Nephron (organoid): Measurements from ENCODE around the gene MAPK13.

Source experiments
- H3K27ac Mint-ChIP-seq, 3 experiments: 2 replicates each; pipeline ENCODE4 v1.8.0; 2020; ENCODE audit warnings: mixed read lengths in 3 of 3, mild to moderate bottlenecking in 2 of 3, moderate library complexity in 1 of 3
- H3K27me3 Mint-ChIP-seq: 2 replicates; pipeline ENCODE4 v1.8.0; 2021; ENCODE audit warnings: low read depth, mild to moderate bottlenecking, moderate library complexity, mixed read lengths
- H3K36me3 Mint-ChIP-seq: 2 replicates; pipeline ENCODE4 v1.8.0; 2020; ENCODE audit warnings: low read depth, mixed read lengths
- H3K4me1 Mint-ChIP-seq: 2 replicates; pipeline ENCODE4 v1.8.0; 2020; ENCODE audit warnings: mixed read lengths
- H3K4me3 Mint-ChIP-seq, 3 experiments: 2 replicates each; pipeline ENCODE4 v1.8.0; 2020; ENCODE audit warnings: mild to moderate bottlenecking in 3 of 3, mixed read lengths in 3 of 3, moderate library complexity in 2 of 3
- H3K9me3 Mint-ChIP-seq: 2 replicates; pipeline ENCODE4 v1.8.0; 2020; ENCODE audit warnings: mixed read lengths
- CTCF ChIP-seq, 3 experiments: fragments of 200-600 bp; sonication (generic); IDR thresholded peaks; one replicate each; pipeline ENCODE4 v1.5.0; 2021; ENCODE audit warnings: antibody characterized with exemption in 3 of 3; ENCODE audit not compliant: unreplicated experiment in 3 of 3

The MAPK13 gene

GRCh38 chr6:36111526-36111925, 18.8 kb upstream of the MAPK13 start:
- no peak for TF ChIP-seq CTCF (IDR thresholded peaks at IDR 0.05; ENCODE audit: unreplicated experiment in 3 of 3)
- peaks cover 55% of the 10 kb centered on the region for H3K4me1 Mint-ChIP-seq
- no peaks in the 10 kb centered on the region for H3K9me3 Mint-ChIP-seq
- peaks cover 43% of the 10 kb centered on the region for H3K36me3 Mint-ChIP-seq
- H3K27me3 Mint-ChIP-seq = no peaks in the 10 kb centered on the region
- H3K27ac Mint-ChIP-seq = peak overlapping the region; percentile 65 to 68 (median 65)
- no peak overlapping the region for H3K4me3 Mint-ChIP-seq

- no peak overlapping the region for H3K4me3 Mint-ChIP-seq
- no peak overlapping the region for H3K27ac Mint-ChIP-seq
- H3K4me1 Mint-ChIP-seq = peaks cover 52% of the 10 kb centered on the region
- TF ChIP-seq CTCF (IDR thresholded peaks at IDR 0.05; ENCODE audit: unreplicated experiment in 3 of 3) = no peak
- H3K36me3 Mint-ChIP-seq = peaks cover 34% of the 10 kb centered on the region
- H3K27me3 Mint-ChIP-seq = no peaks in the 10 kb centered on the region
- no peaks in the 10 kb centered on the region for H3K9me3 Mint-ChIP-seq
Observed at GRCh38 chr6:36113049-36113448, 17.3 kb upstream of the MAPK13 start.

- Mint-ChIP-seq H3K9me3 (no peaks in the 10 kb centered on the region), H3K27ac (peak overlapping the region; percentile 5 to 60 (median 31)), H3K27me3 (no peaks in the 10 kb centered on the region), H3K4me3 (no peak overlapping the region), H3K36me3 (peaks cover 27% of the 10 kb centered on the region), H3K4me1 (peaks cover 45% of the 10 kb centered on the region)
- TF ChIP-seq CTCF (IDR thresholded peaks at IDR 0.05; ENCODE audit: unreplicated experiment in 3 of 3) = no peak
Observed at GRCh38 chr6:36113703-36114102, 16.6 kb upstream of the MAPK13 start.

GRCh38 chr6:36114798-36115408, 15.4 kb upstream of the MAPK13 start:
- H3K4me1 Mint-ChIP-seq = peaks cover 35% of the 10 kb centered on the region
- H3K4me3 Mint-ChIP-seq = no peak overlapping the region
- no peaks in the 10 kb centered on the region for H3K27me3 Mint-ChIP-seq
- H3K36me3 Mint-ChIP-seq = peaks cover 18% of the 10 kb centered on the region
- no peaks in the 10 kb centered on the region for H3K9me3 Mint-ChIP-seq
- no peak for TF ChIP-seq CTCF (IDR thresholded peaks at IDR 0.05; ENCODE audit: unreplicated experiment in 3 of 3)
- H3K27ac Mint-ChIP-seq = no peak overlapping the region

GRCh38 chr6:36115412-36115811, 14.9 kb upstream of the MAPK13 start:
- no peak overlapping the region for H3K4me3 Mint-ChIP-seq
- no peak for TF ChIP-seq CTCF (IDR thresholded peaks at IDR 0.05; ENCODE audit: unreplicated experiment in 3 of 3)
- H3K27me3 Mint-ChIP-seq = no peaks in the 10 kb centered on the region
- no peaks in the 10 kb centered on the region for H3K9me3 Mint-ChIP-seq
- H3K27ac Mint-ChIP-seq = no peak overlapping the region
- H3K36me3 Mint-ChIP-seq = peaks cover 13% of the 10 kb centered on the region
- peaks cover 31% of the 10 kb centered on the region for H3K4me1 Mint-ChIP-seq
